HG03108 (cell line): ENCODE measurements around the gene PARN.

ENCODE experiments used
- ATAC-seq: cut with Tn5 transposase; IDR thresholded peaks from one replicate; pipeline ENCODE4 v1.9.1; 2021; ENCODE audit warnings: moderate library complexity; ENCODE audit not compliant: unreplicated experiment

Gene PARN

DNA sequence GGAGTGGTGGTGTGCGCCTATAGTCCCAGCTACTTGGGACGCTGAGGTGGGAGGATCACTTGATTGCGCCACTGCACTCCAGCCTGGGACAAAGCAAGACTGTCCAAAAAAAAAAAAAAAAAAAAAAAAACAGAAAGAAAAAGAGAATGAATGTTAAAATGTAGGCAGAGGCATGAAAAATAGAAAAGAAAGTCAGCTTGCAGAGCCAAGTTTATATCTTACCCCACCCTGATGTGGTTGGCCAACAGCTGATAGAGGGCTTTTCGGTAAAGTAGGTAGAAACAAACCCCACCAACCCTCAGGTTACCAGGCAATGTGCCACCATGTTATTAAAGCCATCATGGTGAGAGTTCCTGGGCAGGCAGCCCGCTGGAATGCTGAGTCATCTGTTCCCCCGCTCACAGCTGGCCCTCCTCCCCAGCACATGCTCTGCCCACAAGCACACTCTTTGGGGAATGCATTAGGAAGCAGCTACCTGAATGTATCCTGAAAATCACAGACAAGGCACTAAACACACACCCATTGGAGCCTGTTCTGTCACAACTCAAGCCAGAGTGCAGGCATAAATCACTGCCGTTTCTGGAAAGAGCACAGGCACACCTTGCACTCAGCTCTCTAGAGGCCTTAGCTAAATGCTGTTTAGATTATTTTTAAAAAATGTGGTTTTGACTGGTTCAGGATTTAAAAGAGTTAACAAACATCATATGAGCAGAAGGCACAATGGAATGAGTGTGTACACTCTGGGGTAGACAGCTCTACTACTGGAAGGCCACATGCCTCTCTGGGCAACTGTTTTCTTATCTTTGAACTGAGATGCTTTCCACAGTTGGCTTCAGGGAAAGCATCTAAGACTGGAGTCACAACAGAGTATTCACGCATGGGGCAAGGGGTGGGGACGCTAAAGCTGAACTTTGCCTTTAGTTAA lies 128.5 kb downstream of the PARN start:
- ATAC-seq: no peak

DNA sequence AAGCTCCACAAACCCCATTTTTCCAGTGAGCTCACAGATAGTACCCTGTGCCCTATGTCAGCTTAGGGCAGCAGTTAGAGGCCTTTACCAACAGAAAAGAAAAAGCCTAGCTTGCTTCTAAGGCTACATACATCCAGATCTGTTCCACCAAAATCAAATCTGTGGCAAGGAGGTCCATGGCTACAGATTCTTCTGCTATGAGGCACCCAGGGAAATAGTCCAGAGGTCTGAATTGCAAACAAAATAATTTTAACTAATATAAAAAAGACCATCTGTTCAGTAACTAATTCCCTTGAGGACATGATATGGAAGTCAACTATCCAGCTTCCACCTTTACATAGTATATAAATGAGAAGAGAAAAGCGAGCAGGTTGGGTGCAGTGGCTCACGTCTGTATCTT lies 129.3 kb downstream of the PARN start:
- ATAC-seq: no peak

DNA sequence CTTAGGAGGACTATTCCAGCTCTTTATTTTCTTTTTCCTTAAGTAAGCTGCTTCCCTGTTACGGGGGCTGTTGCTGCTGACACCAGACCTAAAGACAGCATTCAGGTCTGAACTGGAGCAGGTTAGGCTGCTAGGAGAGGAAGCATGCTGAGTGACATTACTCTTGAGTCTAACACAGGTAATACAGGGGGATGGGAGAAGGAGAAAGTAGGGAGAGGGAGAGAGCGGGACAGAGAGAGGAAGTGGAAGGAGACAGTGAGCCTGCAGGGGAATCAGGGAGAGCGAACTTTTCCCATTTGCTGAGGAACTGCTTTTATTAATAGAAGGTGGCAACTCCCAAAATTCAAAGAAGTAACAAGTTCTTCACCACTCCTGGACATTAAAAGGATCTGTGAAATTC lies 130.9 kb downstream of the PARN start:
- no peak for ATAC-seq

GRCh38 chr16:14497245-14498082 lies 132.6 kb downstream of the PARN start:
- no peak for ATAC-seq

GRCh38 chr16:14496786-14497185 lies 133.3 kb downstream of the PARN start:
- no peak for ATAC-seq

DNA sequence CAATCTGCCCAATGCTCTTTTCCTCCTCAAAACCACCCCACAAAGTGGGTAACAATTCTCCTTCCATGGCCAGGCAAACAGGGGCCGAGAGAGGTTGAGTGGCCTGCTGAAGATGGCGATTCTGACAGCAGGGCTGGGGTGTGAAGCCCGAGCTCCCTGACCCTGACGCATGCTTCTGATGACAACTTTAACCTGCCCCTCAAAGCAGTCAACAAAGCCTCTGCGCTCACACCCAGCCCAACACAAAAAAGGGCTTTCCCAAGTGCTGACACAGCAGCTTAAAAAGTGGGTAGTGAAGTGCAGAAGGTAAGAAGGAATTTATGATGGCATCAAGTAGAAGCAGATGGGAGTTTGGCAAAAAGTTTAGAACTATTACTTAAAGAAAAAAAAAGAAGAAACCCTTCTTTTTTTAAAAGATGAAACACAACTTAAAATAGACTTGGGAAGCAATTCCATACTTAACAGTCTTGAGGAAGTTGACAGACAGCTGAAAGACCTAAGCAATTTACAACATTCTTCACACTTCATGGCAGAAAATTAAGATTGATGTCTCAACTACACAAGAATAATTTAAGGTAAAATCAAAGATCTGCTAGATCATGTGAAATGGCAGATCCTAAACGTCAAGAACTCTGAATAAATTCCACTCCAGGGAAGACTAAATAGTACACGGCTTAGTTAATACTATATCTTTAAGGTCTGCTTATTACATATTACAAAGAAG lies 133.9 kb downstream of the PARN start:
- ATAC-seq: no peak

GRCh38 chr16:14495213-14496046 lies 134.6 kb downstream of the PARN start:
- ATAC-seq: no peak

DNA sequence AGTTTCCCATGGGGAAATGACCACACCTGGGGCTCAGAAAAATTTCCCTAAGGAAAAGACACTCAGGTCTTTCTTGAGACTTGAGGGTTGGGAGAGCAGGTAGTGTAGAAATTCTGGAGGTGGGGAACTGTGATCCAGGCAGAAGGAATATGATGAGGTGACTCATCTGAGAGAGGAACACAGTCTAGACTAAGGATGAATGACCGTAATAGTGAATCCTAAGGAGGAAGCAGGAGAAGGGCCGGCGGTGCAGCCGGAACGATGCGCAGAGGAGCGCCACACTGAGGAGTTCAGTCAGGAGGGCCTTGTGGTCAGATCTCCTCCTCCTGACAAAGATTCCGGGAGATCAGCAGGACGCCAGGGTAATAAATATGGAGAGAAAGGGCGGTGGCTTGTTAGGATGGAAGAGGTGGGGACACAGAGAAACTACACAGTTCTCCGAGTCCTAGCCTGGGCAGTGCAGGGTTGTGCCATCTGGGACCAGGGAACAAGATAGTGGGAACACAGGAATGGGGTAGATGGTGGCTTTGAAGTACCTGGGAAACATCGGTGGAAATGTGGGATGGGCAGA lies 135.6 kb downstream of the PARN start:
- no peak for ATAC-seq

DNA sequence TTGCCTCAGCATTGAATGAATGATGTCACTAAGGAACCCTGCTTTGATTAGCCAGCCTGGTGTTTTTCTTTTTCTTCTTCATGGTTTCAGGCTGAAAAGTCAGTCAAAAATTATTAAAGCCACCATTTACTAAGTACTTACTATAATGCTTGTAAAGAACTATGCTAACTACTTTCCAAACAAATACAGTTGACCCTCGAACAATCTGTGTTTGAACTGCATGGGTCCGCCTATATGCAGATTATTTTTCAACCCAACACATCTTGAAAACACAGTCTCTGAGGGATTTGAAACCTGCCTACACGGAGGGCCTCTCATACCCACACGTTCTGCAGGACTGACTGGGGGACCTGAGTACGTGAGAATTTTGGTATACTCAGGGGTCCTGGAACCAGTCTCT lies 136.3 kb downstream of the PARN start:
- ATAC-seq: no peak

DNA sequence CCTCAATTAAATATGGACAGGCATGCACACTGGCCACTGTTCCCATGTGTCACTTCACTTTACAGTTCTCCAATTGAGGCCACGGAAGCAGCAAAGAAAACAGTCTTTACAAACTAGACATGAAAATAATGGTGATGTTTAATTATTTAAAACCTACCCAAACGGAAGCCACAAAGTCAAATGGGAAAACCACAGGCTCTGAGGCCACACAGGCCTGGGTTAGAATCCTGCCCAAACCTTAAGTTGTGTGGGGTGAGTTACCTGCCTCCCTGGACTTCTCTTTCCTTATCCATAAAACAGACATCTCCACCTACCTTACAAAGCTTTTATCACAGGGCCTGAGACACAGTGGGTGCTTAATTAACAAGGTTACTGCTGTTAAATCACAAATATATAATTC lies 137.4 kb downstream of the PARN start:
- ATAC-seq: no peak

- no peak for ATAC-seq
These were observed 138.1 kb downstream of the PARN start for GRCh38 chr16:14491861-14492529.

- no peak for ATAC-seq
These were observed 139.8 kb downstream of the PARN start for GRCh38 chr16:14490235-14490634.

DNA sequence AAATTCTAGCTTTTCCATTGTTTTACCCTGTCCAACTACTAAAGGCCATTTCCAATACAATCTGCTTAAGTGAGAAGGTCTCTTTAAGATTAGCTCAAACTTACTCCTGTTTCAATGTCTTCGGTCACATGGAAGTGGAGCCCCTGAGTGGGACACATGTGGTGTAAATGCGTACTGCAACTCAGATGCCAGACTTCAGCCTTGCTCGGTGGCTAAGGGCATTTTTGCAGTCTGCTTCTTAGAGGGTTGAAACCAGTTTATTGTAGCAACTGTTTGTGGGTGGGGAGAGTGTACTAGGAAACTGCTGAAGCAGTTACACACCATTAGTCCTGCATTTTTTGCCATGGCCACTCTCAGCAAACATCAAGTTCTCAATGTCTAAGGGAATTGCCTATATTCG lies 140.6 kb downstream of the PARN start:
- ATAC-seq: no peak

- no peak for ATAC-seq
These were observed 142.5 kb downstream of the PARN start for GRCh38 chr16:14487579-14487978.

GRCh38 chr16:14486520-14487303 lies 143.3 kb downstream of the PARN start:
- no peak for ATAC-seq

- ATAC-seq: no peak
These were observed 144.1 kb downstream of the PARN start for GRCh38 chr16:14485811-14486519.

- no peak for ATAC-seq
These were observed 144.9 kb downstream of the PARN start for GRCh38 chr16:14485121-14485551.

DNA sequence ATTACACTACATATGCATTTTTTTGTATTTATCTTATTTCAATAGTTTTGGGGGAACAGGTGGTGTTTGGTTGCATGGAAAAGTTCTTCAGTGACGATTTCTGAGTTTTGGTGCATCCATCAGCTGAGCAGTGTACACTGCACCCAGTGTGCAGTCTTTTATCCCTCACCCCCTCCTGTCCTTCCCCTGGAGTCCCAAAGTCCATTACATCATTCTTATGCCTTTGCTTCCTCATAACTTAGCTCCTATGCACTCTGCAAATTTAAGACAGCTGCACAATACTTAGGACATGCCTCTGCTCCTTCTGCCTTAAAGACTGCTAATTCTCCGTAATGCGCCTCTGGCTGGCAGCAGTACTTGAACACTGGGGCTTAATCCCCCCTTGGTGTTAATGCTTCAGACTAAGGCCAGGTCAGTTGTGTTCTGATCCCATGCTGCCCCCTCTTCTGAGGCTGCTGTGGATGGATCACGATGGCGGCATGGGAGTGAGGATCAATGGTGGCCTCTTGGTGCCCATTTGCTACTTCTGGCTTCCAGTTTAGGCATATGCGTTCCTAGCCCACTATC lies 146.2 kb downstream of the PARN start:
- ATAC-seq: no peak
